Measurements from ENCODE around the gene INCA1. TPM values are rescaled to one million over a fixed set of nuclear protein-coding genes. Genes with fewer than 3 reads are reported as not detected.
"Not testable (repeated sequence)": the region's sequence is repeated elsewhere in the genome, so short reads cannot be mapped to it uniquely, and the experiment has no call there.

The INCA1 gene, protein sequence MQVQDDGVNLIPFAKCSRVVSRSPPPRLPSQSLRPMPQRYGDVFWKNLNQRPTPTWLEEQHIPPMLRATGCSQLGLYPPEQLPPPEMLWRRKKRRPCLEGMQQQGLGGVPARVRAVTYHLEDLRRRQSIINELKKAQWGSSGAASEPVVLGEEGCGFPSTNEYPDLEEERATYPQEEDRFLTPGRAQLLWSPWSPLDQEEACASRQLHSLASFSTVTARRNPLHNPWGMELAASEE
- 10 to 100 TPM in 2 of 5 donors, 1 to 10 TPM in 3; 7.1 to 10.9 (median 9.5) TPM for polyA plus RNA-seq (ENCODE audit: insufficient read depth in 1 of 5, insufficient read length in 5 of 5, low replicate concordance in 1 of 5)
- long read RNA-seq, donor 1, partial matches to known transcripts: 17 of 17 reads
- long read RNA-seq, donor 1, other reads (novel, unspliced or antisense): 0 of 17 reads
- long read RNA-seq, donor 2, partial matches to known transcripts: 9 of 17 reads
- long read RNA-seq, donor 2, other reads (novel, unspliced or antisense): 8 of 17 reads
- long read RNA-seq, donor 3: 0 reads
- long read RNA-seq, donor 4, partial matches to known transcripts: 6 of 6 reads
- long read RNA-seq, donor 4, other reads (novel, unspliced or antisense): 0 of 6 reads
- long read RNA-seq, donor 5, partial matches to known transcripts: 27 of 34 reads
- long read RNA-seq, donor 5, other reads (novel, unspliced or antisense): 7 of 34 reads
- long read RNA-seq, donor 6, partial matches to known transcripts: 61 of 74 reads
- long read RNA-seq, donor 6, other reads (novel, unspliced or antisense): 13 of 74 reads
- long read RNA-seq, donor 7, partial matches to known transcripts: 60 of 71 reads
- long read RNA-seq, donor 7, other reads (novel, unspliced or antisense): 11 of 71 reads
- long read RNA-seq, donor 8, partial matches to known transcripts: 31 of 36 reads
- long read RNA-seq, donor 8, other reads (novel, unspliced or antisense): 5 of 36 reads

DNA sequence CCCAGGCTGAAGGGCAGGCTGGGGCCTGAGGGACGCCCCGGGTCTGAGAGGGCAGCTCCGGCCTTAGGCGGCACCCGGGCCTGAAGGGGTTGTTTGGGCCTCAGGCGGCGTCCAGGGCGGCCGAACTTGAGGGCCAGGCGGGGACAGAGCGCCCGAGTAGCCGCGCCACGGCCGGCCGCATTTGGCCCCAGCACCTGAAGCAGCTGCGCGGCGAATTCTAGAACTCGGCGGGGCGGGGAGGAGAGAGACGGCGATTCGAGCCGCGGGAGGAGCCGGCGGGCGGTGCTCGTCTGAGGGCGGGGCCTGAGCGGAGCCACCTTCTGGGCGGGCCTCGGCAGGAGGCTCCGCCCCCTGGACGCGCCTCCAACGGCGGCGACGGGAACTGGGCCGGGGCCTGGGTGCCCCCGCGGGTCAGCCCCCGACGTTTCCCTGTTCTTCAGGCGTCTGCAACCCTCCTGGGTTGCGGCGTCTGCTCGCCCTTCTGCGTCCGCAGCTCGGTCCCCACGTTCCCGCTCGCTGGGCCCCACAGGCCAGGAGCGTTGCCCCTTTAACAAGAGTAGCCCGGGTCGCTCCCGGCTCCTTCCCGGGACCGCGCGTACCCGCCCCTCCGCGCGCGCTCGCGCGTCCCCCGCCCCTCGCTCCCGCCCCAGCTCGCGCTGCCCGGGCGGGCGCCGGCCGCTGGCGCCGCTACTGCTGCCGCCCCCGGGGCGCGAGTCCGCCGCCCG, at the start of gene INCA1, which contains the start of gene KIF1C:
Gene INCA1, minus strand, starts transcription at position 221 of the 725 bp plus-strand sequence. CDS start 3,085 bp downstream, outside the sequence.
Gene KIF1C, plus strand, starts transcription at position 649 of the 725 bp plus-strand sequence. CDS start 2,297 bp downstream, outside the sequence.
- peak; percentile 94 to 96 for DNase-seq

DNA sequence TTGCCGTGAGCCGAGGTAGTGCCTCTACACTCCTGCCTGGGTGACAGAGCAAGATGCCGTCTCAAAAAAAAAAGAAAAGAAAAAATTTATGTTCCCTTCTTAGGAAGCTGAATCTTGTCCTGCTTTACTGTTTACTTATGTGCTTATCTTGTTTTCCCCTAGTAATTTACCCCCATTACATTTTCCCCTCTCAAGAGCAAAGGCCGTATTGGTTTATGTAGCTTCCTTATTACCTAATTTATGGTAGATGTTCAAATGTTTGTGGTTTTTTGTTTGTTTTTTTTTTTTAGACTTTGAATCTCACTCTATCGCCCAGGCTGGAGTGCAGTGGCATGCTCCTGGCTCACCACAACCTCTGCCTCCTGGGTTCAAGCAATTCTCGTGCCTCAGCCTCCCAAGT, 48.2 kb upstream of the INCA1 start:
- DNase-seq: no peak

DNA sequence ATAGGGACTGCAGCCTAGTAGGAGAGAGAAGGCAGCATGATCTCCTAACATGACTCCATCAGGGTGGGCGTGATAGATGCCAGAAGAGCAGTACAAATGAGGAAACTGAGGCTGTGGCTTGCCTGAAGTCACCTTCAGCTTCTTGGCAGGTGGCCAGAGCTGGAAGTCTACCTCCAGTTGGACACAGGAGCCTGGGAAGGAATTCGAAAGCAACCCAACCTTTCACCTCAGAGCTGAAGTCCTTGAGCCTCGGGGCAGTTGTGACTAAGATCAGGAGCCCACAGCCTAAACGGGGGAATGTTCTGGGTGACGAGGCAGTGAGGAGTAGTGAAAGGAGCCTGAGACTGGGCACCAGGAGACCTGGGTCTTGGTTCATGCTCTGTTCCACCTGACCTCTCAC, 47.3 kb upstream of the INCA1 start:
- no peak for DNase-seq

DNA sequence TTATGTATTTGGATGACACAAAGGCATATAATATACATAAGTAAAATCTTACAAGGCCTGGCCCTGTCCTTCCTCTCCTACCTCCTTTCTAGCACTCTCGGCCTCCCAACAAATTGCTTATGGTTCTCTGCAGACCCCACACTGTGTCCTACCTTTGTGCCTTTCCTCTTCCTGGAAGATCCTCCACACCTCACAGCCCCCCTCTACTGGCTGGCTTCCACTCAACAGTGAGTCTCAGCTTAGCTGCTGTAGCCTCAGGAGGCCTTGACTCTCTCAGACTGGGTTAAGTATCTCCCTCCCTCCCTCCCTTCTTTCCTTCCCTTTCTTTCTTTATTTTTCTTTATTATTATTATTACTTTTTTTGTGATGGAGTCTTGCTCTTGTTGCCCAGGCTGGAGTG, 46.2 kb upstream of the INCA1 start:
- DNase-seq: no peak

DNA sequence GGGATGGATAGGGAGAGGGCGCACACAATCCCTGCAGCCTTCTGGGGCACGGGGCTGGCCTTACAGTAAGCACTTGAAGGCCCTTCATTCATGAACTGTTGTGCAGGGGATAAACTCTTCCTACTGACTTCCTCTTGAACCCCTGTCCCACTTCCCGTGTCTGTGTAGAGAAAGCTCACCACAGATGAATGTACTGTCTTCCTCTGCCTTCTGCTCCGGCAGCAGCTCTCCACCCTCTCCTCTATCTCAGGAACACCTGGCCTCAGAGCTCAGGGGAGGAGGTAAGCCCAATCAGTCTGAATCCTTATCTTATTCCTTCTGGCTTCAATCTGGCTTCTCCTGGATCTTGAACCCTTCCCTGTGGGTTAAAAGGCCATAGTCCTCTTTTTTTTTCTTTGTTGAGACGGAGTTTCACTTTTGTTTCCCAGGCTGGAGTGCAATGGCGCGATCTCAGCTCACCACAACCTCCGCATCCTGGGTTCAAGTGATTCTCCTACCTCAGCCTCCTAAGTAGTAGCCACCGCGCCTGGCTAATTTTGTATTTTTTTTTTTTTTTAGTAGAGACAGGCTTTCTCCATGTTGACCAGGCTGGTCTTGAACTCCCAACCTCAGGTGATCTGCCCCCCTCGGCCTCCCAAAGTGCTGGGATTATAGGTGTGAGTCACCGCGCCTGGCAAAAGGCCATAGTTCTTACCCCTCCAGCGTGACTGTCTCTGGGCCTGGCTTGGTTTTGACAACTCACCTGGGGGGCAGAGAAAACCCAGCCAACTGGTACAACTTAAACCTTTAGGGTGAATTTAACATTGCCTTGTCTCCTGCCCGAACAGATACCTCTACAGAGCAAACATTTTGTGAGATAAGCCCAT, 45.1 kb upstream of the INCA1 start:
- DNase-seq: no peak

DNA sequence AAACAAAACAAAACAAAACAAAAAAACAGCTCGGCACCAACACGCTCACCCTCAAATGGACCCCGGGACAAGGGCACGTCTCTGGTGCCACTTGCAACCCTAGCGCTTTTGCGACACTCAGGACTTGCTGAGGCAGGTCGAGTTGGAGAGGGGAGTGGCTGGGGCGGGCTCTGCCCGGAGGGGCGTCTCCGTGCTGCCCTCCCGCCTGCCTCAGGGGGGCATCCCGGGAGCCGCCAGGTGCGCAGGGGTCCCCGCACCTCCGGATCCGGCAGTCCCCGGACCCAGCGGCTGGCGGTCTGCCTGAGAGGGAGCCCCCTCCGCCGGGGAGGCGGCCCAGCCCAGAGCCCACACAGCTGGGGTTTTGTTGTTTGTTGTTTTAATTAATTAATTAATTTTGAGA, 38.0 kb upstream of the INCA1 start, which contains the start of gene SLC52A1:
Gene SLC52A1, minus strand, starts transcription at position 112 of the 400 bp plus-strand sequence. CDS start 820 bp downstream, outside the sequence.
- no peak for DNase-seq

DNA sequence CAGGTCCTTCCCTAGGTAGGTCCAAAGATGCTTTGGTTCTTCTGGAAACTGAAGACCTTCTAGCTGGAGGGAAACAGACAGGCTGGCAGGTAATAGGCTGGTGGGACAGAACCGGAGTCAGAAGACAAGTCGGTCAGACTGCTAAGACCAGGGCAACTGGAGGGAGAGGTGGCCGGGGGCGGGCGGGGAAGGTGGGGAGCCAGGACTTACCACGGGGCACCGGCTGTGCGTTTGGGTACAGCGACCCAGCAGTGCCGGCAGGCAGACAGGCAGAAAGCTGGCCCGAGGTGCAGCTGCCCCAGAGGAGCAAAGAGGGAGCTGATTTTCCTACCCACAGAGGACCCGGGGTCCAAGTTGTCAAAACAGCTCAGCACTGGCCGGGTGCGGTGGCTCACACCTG, 37.3 kb upstream of the INCA1 start:
- DNase-seq: no peak

DNA sequence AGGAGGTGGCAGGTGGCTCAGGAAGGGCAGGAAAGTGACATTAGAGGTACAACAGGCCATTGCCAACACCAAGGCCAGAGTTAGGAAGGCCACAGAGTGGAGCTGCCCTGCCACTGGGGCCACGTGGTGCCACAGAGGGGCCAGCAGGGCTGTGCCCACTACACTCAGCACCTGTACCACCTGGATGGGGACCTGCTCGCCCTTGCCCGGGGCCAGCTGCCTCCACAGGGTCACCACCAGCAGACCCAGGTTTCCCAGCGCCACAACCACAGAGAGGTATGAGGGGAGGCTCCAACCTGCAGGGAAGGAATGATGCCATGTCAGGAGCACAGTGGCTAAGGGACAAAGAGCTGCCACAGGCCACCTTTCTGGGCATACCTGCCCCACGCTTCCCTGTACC, 36.7 kb upstream of the INCA1 start:
- DNase-seq: no peak

DNA sequence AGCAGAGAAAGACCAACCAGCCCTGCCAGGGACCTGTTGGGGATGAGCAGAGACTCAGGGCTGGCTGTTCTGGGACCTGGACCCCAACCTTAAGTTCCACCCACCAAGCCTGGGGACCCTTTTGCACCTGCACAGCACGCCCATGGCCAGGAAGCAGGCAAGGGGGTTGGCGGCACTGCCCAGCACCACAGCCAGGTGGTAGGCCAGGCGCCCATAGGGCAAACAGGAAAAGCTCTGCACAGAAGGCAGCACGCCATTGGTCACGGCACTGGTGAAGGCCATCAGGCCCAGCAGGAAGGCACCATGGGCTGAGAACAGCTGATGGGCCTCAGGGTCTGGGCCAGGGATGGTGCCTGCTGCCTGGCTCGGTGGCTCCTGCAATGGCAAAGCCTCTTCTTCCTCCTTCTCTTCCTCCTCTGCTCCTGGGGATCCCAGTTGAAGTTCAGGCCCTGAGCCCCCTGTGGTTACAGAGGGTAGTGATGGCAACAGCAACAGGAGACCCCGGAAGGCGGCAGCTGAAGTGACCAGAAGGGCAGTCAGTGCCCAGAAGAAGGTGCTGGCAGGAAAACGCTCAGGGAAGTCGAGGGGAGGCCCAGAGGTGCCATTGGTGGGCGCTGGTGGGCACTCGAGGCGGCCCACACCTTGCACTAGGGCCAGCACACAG, 36.2 kb upstream of the INCA1 start:
- no peak for DNase-seq

DNA sequence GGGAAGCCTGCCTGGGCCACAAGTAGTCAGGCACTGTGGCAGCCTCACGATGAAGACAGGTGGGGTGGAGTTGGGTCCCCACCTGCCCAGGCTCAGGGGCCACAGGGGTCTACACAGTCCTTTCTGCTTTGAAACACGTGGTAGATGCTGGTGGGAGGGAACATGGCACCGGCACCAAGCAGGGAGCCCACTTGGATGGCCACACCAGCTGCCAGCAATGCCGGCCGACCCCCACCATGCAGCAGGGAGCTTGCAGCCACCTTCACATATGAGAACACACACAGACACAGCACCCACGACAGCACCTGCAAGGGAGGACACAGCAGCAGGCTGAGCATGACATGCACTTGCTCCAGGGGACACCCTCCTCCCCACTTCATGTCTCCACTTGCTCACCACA, 35.5 kb upstream of the INCA1 start:
- DNase-seq: no peak

DNA sequence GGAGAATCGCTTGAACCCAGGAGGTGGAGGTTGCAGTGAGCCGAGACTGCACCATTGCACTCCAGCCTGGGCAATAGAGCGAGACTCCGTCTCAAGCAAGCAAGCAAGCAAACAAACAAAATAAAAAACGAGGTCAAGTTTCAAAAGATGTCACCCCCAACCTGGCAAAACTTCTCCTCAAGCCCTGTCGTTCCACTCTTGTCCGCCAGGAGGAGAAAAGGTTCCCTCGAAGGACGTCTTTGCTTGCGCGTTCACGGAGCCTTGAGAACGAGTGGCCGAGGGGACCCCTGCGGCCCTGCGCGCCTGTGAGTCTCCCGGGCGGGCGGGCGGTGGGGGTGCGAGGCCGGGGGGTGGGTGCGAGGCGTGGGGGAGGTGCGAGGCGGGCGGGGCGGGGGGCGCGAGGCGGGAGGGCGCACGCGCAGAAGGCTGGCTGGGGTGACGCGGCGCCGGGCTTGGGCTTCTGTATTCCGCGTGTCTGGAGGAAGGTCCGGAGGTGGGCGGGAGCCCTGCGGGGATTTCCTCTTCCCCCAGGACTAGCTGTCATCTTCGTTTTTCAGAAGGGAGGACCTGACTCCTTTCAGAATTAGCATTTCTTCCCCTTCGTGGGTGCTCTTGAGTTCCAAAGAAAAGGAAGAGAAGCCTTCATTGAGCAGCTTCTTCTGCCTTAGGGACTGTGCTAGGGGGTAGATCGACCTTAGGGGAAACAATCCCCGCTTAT, 34.2 kb upstream of the INCA1 start:
- peak; percentile 81 to 84 for DNase-seq

DNA sequence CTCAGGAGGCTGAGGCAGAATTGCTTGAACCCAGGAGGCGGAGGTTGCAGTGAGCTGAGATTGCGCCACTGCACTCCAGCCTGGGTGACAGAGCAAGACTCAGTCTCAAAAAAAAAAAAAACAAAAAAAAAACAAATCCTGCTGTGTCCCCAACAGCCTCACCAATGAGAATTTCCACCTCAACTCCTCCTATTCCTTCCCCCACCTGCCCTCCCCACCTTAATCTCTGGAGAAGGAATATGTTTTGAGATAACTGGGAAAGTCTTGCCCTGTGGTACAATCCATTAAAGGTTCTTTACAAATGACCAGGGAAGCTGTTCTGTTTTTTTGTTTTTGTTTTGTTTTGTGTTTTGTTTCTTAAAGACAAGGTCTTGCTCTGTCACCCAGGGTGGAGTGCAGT, 32.8 kb upstream of the INCA1 start:
- not testable (repeated sequence) for DNase-seq

DNA sequence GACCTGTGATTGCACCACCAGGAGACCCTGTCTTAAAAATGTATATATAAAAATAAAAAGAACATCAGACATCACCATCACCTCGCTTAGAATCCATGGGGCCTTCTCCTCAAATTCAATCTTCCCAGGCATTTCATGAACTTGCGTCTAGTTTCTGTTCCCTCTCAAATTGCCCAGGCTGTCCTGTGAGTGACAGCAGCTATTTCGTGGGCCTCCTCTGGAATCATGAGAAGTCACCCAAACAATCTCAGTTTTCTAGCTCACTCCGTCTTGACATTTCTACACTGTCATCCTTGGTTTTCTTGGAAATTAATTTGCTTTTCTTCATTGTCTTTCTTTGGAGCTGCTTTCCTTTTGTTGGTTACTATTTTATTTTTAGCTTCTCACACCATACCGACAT, 30.6 kb upstream of the INCA1 start:
- no peak for DNase-seq

DNA sequence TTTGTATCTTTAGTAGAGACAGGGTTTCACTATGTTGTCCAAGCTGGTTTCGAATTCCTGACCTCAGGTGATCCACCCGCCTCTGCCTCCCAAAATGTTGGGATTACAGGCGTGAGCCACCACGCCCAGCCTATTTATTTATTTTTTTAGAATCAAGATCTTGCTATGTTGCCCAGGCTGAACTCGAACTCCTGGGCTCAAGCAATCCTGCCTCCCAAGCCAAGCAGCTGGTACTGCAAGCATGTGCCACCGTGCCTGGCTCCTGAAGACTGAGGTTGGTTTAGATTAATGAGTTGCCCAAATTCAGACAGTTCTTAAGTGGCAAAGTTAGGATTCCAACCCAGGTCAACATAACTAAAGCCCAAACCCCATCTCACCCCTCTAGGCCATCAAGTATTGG, 30.0 kb upstream of the INCA1 start:
- no peak for DNase-seq

DNA sequence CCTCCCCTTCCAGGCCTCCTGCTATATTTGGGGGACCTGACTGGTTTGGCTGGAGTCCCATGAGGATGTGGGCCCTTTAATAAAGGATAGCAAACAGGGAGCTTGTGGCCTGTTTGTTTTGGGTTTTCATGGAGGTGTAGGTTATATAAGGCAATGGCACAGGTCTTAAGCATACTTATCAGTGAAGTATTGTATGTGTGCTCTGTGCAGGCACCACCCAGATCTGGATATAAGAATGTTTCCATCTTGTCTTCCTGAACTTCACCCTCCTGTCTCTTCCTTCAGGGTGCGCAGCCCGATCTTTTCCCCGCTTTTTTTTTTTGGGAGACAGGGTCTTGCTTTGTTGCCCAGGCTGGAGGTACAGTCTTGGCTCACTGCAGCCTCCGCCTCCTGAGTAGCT, 27.3 kb upstream of the INCA1 start:
- no peak for DNase-seq

DNA sequence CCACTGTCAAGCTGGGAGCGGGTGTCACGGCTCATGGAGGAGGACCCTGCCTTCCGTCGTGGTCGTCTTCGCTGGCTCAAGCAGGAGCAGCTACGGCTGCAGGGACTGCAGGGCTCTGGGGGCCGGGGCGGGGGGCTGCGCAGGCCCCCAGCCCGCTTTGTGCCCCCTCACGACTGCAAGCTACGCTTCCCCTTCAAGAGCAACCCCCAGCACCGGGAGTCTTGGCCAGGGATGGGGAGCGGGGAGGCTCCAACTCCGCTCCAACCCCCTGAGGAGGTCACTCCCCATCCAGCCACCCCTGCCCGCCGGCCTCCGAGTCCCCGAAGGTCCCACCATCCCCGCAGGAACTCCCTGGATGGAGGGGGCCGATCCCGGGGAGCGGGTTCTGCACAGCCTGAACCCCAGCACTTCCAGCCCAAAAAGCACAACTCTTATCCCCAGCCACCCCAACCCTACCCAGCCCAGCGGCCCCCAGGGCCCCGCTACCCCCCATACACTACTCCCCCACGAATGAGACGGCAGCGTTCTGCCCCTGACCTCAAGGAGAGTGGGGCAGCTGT, 26.3 kb upstream of the INCA1 start:
- no peak for DNase-seq

DNA sequence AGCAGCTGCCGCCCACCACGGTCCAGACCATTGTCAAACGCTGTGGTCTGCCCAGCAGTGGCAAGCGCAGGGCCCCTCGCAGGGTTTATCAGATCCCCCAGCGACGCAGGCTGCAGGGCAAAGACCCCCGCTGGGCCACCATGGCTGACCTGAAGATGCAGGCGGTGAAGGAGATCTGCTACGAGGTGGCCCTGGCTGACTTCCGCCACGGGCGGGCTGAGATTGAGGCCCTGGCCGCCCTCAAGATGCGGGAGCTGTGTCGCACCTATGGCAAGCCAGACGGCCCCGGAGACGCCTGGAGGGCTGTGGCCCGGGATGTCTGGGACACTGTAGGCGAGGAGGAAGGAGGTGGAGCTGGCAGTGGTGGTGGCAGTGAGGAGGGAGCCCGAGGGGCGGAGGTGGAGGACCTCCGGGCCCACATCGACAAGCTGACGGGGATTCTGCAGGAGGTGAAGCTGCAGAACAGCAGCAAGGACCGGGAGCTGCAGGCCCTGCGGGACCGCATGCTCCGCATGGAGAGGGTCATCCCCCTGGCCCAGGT, 24.9 kb upstream of the INCA1 start:
- no peak for DNase-seq

DNA sequence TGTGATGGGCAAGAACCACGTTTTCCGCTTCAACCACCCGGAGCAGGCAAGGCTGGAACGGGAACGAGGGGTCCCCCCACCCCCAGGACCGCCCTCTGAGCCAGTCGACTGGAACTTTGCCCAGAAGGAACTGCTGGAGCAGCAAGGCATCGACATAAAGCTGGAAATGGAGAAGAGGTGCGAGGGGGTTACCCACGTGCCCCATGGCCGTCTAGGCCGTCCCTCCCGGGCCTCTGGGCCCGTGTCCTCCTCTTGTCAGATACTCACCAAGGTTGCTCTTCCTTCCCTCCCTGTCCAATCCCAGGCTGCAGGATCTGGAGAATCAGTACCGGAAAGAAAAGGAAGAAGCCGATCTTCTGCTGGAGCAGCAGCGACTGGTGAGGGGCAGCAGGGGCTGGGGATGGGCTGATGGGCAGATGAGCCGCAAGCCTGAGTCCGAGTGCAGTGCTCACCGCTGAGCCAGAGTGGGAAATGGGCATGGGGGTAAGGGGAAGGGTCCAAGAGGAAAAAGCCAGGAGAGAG, 23.2 kb upstream of the INCA1 start:
- DNase-seq: no peak
